ENCODE measurements around the gene NUMA1. TPM values are rescaled to one million over a fixed set of nuclear protein-coding genes. Genes with fewer than 3 reads are reported as not detected.

Gene NUMA1
- total and polyA plus RNA-seq, 9 of the 15 experiments (the other 6 are each of a cell fraction or from before 2014, with no cell fraction given) = 4.1 to 104 (median 51.2) TPM

GRCh38 chr11:72112143-72112977, 32.0 kb upstream of the NUMA1 start, which contains the start of gene ANAPC15 (continued):
- TF ChIP-seq HBP1 (CRISPR knock-in tag; IDR thresholded peaks at IDR 0.05) = 0 out of 2 replicates have a peak, but pooled peaks have one; percentile 60
- 0 out of 2 replicates have a peak, but pooled peaks have one; percentile 49 for TF ChIP-seq ZBTB2 (IDR thresholded peaks at IDR 0.05)
- peak; percentile 66; the same call in 1 of the 2 replicates for TF ChIP-seq ZKSCAN1 (IDR thresholded peaks at IDR 0.05; ENCODE audit: low read depth, low read length)
- TF ChIP-seq KDM4B (IDR thresholded peaks at IDR 0.05; ENCODE audit: borderline replicate concordance in 2 of 2, low read depth in 1 of 2) = peak in 1 of 2 experiments; percentile 83; a peak in 1 of 4 replicates
- TF ChIP-seq ZNF766 (CRISPR knock-in tag; conservative IDR thresholded peaks at IDR 0.05) = peak; percentile 65
- peak; percentile 62 for TF ChIP-seq TAF9B (IDR thresholded peaks at IDR 0.05; ENCODE audit: partially characterized antibody)
- 0 out of 2 replicates have a peak, but pooled peaks have one; percentile 14 for TF ChIP-seq ZBED1 (IDR thresholded peaks at IDR 0.05)
- no peak for TF ChIP-seq ZNF318 (IDR thresholded peaks at IDR 0.05; ENCODE audit: borderline replicate concordance in 1 of 2, low read depth in 1 of 2)
- TF ChIP-seq MIER1 (IDR thresholded peaks at IDR 0.05; ENCODE audit: low read depth) = no peak
- TF ChIP-seq ATF7 (IDR thresholded peaks at IDR 0.05) = peak; percentile 86
- peak; percentile 91 for TF ChIP-seq POLR2AphosphoS5 (IDR thresholded peaks at IDR 0.05; ENCODE audit: control insufficient read depth, insufficient read depth, low read depth, low read length)
- TF ChIP-seq SMC3 (conservative IDR thresholded peaks at IDR 0.05; ENCODE audit: insufficient read depth, low read depth, low read length) = no peak
- TF ChIP-seq GABPB1 (CRISPR knock-in tag; IDR thresholded peaks at IDR 0.05) = peak; percentile 98
- peak; percentile 58 for TF ChIP-seq FOSL1 (tag; conservative IDR thresholded peaks at IDR 0.05)

All from K562 (cell line).